HL-60 (cell line): Measurements from ENCODE around the gene C9orf72.

Experiments
- DNase-seq, 2 experiments: peaks; one replicate each; pipeline ENCODE4 v3.0.0-alpha.2; 2010 to 2020; ENCODE audit warnings: low read depth in 1 of 2, low spot score in 1 of 2
- H3K27ac ChIP-seq: fragments of 250-450 bp; sonication (Bioruptor Pico); replicated peaks from 2 replicates; pipeline ENCODE4 v1.5.1; 2020; ENCODE audit warnings: mild to moderate bottlenecking, moderate library complexity
- H3K27me3 ChIP-seq: fragments of 250-450 bp; sonication (Bioruptor Pico); 2 replicates; pipeline ENCODE4 v1.5.1; 2021; ENCODE audit warnings: mild to moderate bottlenecking, moderate library complexity; ENCODE audit not compliant: insufficient read depth, poor library complexity, severe bottlenecking
- H3K4me3 ChIP-seq: replicated peaks from 2 replicates; pipeline ENCODE4 v1.5.1; 2011; ENCODE audit warnings: mild to moderate bottlenecking, control low read depth, low read length; ENCODE audit not compliant: insufficient read depth
- CTCF ChIP-seq: IDR thresholded peaks from one replicate; pipeline ENCODE4 v1.5.1; 2011; ENCODE audit warnings: low read length, control low read depth, inconsistent platforms; ENCODE audit not compliant: insufficient read depth
- GABPA ChIP-seq: IDR thresholded peaks from 2 replicates; pipeline ENCODE4 v1.6.1; 2012; ENCODE audit warnings: low read depth
- POLR2AphosphoS5 ChIP-seq: IDR thresholded peaks from 2 replicates; pipeline ENCODE4 v1.6.1; 2012; ENCODE audit warnings: low read depth
- REST ChIP-seq: IDR thresholded peaks from 2 replicates; pipeline ENCODE4 v1.6.1; 2012; ENCODE audit warnings: low read depth; ENCODE audit not compliant: insufficient replicate concordance
- SPI1 ChIP-seq: IDR thresholded peaks from 2 replicates; pipeline ENCODE4 v1.6.1; 2012; ENCODE audit warnings: low read depth, mild to moderate bottlenecking, borderline replicate concordance

C9orf72 gene

GRCh38 chr9:27529316-27530278 is 43.7 kb downstream of the C9orf72 start, which contains the start of gene MOB3B:
TSS of gene MOB3B (minus strand) at chr9:27529814. CDS start at chr9:27455550, 74,264 bp downstream.
- peak within 1 kb of the TSS; percentile 53 for H3K4me3 ChIP-seq
- H3K27ac ChIP-seq: no peak within 1 kb of the TSS
- no peak for TF ChIP-seq GABPA
- no peak for TF ChIP-seq POLR2AphosphoS5
- TF ChIP-seq REST: no peak
- TF ChIP-seq CTCF: peak; percentile 6
- TF ChIP-seq SPI1: no peak
- DNase-seq: peak in 1 of 2 experiments; percentile 21
- H3K27me3 ChIP-seq: no peaks in the 10 kb centered on the region

GRCh38 chr9:27528886-27529315 is 44.4 kb downstream of the C9orf72 start:
- no peak overlapping the region for H3K27ac ChIP-seq
- DNase-seq: no peak
- peak overlapping the region; percentile 53 for H3K4me3 ChIP-seq
- no peaks in the 10 kb centered on the region for H3K27me3 ChIP-seq
- TF ChIP-seq GABPA (no peak), SPI1 (no peak), POLR2AphosphoS5 (no peak), REST (no peak), CTCF (no peak)

GRCh38 chr9:27528076-27528885 is 45.0 kb downstream of the C9orf72 start:
- Histone ChIP-seq H3K27ac (no peak overlapping the region), H3K27me3 (no peaks in the 10 kb centered on the region), H3K4me3 (peak overlapping the region; percentile 53)
- no peak for DNase-seq
- TF ChIP-seq CTCF: no peak
- TF ChIP-seq SPI1: no peak
- no peak for TF ChIP-seq REST
- TF ChIP-seq GABPA: no peak
- no peak for TF ChIP-seq POLR2AphosphoS5
